Measurements from ENCODE around the gene COL12A1. TPM values are rescaled to one million over a fixed set of nuclear protein-coding genes. Genes with fewer than 3 reads are reported as not detected.

The COL12A1 gene
- total RNA-seq, 2 donors from 2014 or later: 0.13 to 0.64 TPM

- Histone ChIP-seq H3K9ac (ENCODE audit: extremely low read depth, low read length, poor library complexity, severe bottlenecking) (no peak overlapping the region), H3K27me3 (ENCODE audit: control insufficient read depth, insufficient read depth, low read length, poor library complexity, severe bottlenecking) (peaks cover 100% of the 10 kb centered on the region), H3K27ac (ENCODE audit: low read depth, low read length) (no peak overlapping the region), H3K36me3 (ENCODE audit: control insufficient read depth, insufficient read depth, low read length) (no peaks in the 10 kb centered on the region), H3K9me3 (ENCODE audit: control insufficient read depth, low read length) (no peaks in the 10 kb centered on the region), H3K4me3 (ENCODE audit: low read length) (peak overlapping the region; percentile 70), H3K4me1 (ENCODE audit: control insufficient read depth, insufficient read depth, low read length) (peaks cover 3% of the 10 kb centered on the region)
- Mint-ChIP-seq H3K27ac (no peak overlapping the region), H3K27me3 (ENCODE audit: insufficient read depth) (peaks cover 95% of the 10 kb centered on the region), H3K4me3 (peak overlapping the region; percentile 48), H3K9me3 (no peaks in the 10 kb centered on the region), H3K4me1 (peaks cover 47% of the 10 kb centered on the region), H3K36me3 (ENCODE audit: low read depth) (no peaks in the 10 kb centered on the region)
- DNase-seq: peak; percentile 92
- 0 to 2% methylated on average over 17 to 35 of the region's 35 CpGs for WGBS, 2 experiments (ENCODE audit: insufficient coverage in 1 of 2, insufficient read length in 1 of 2)
- peak; percentile 87 for TF ChIP-seq CTCF (conservative IDR thresholded peaks at IDR 0.05)
Observed at GRCh38 chr6:75204217-75204958, 1.5 kb downstream of the COL12A1 start.

- Mint-ChIP-seq H3K36me3 (ENCODE audit: low read depth) (no peaks in the 10 kb centered on the region), H3K9me3 (no peaks in the 10 kb centered on the region), H3K4me3 (no peak overlapping the region), H3K4me1 (peaks cover 44% of the 10 kb centered on the region), H3K27me3 (ENCODE audit: insufficient read depth) (peaks cover 89% of the 10 kb centered on the region), H3K27ac (no peak overlapping the region)
- TF ChIP-seq CTCF (conservative IDR thresholded peaks at IDR 0.05): no peak
- DNase-seq: no peak
- 63% methylated on average over 4 to 5 of the region's 5 CpGs for WGBS, 2 experiments (ENCODE audit: insufficient coverage in 1 of 2, insufficient read length in 1 of 2)
- Histone ChIP-seq H3K4me3 (ENCODE audit: low read length) (no peak overlapping the region), H3K36me3 (ENCODE audit: control insufficient read depth, insufficient read depth, low read length) (no peaks in the 10 kb centered on the region), H3K27me3 (ENCODE audit: control insufficient read depth, insufficient read depth, low read length, poor library complexity, severe bottlenecking) (peaks cover 96% of the 10 kb centered on the region), H3K9me3 (ENCODE audit: control insufficient read depth, low read length) (no peaks in the 10 kb centered on the region), H3K4me1 (ENCODE audit: control insufficient read depth, insufficient read depth, low read length) (peaks cover 3% of the 10 kb centered on the region), H3K27ac (ENCODE audit: low read depth, low read length) (no peak overlapping the region), H3K9ac (ENCODE audit: extremely low read depth, low read length, poor library complexity, severe bottlenecking) (no peak overlapping the region)
Observed at GRCh38 chr6:75203721-75204120, 2.1 kb downstream of the COL12A1 start.

GRCh38 chr6:75202676-75203131 lies 3.1 kb downstream of the COL12A1 start:
- TF ChIP-seq CTCF (conservative IDR thresholded peaks at IDR 0.05): no peak
- H3K9me3 ChIP-seq (ENCODE audit: control insufficient read depth, low read length): no peaks in the 10 kb centered on the region
- 33 to 35% methylated on average over 6 to 12 of the region's 12 CpGs for whole genome bisulfite sequencing, 2 experiments (ENCODE audit: insufficient coverage in 1 of 2, insufficient read length in 1 of 2)
- Mint-ChIP-seq H3K27ac (no peak overlapping the region), H3K4me3 (peak overlapping the region; percentile 59), H3K27me3 (ENCODE audit: insufficient read depth) (peaks cover 78% of the 10 kb centered on the region), H3K36me3 (ENCODE audit: low read depth) (no peaks in the 10 kb centered on the region), H3K4me1 (peaks cover 34% of the 10 kb centered on the region), H3K9me3 (no peaks in the 10 kb centered on the region)
- peaks cover 3% of the 10 kb centered on the region for H3K4me1 ChIP-seq (ENCODE audit: control insufficient read depth, insufficient read depth, low read length)
- H3K4me3 ChIP-seq (ENCODE audit: low read length): peak overlapping the region; percentile 72
- no peaks in the 10 kb centered on the region for H3K36me3 ChIP-seq (ENCODE audit: control insufficient read depth, insufficient read depth, low read length)
- peak; percentile 53 for DNase-seq
- H3K27ac ChIP-seq (ENCODE audit: low read depth, low read length): no peak overlapping the region
- H3K9ac ChIP-seq (ENCODE audit: extremely low read depth, low read length, poor library complexity, severe bottlenecking): no peak overlapping the region
- H3K27me3 ChIP-seq (ENCODE audit: control insufficient read depth, insufficient read depth, low read length, poor library complexity, severe bottlenecking): peaks cover 86% of the 10 kb centered on the region
